Endothelial cell of umbilical vein (primary cell): ENCODE measurements around the gene REPS2. TPM values are rescaled to one million over a fixed set of nuclear protein-coding genes. Genes with fewer than 3 reads are reported as not detected.

Experiments used
- BruUV-seq: library from RNA; stranded (reverse); fragments of 400-500 nt; replicated peaks from 2 replicates; lab custom pipeline; 2021; lab: Mats Ljungman, UMichigan
- CTCF ChIA-PET: fragments of 300-600, 350-600 bp; sonication (Branson Sonifier 250); formaldehyde crosslinking; loops from one replicate; lab custom pipeline; 2021; ENCODE audit warnings: antibody characterized with exemption, inconsistent platforms; lab: Charles Lee
- POLR2A ChIA-PET: fragments of 300-600, 350-600 bp; sonication (Branson Sonifier 250); formaldehyde crosslinking; loops from one replicate; lab custom pipeline; 2021; ENCODE audit warnings: antibody characterized with exemption, inconsistent platforms; lab: Charles Lee
- DNase-seq: peaks from one replicate; pipeline ENCODE4 v3.0.0-alpha.2; 2011; ENCODE audit warnings: low read depth, low spot score
- FAIRE-seq: peaks from 2 replicates; lab custom pipeline; 2011; peaks lifted over from hg19 to GRCh38; lab: Jason Lieb, UNC
- H2AFZ ChIP-seq: 2 replicates; pipeline ENCODE4 v1.6.0; 2012; ENCODE audit warnings: low read depth, low read length, control low read depth, inconsistent platforms
- H3K27ac ChIP-seq: 2 replicates; pipeline ENCODE4 v1.5.1; 2011; ENCODE audit warnings: low read depth, mild to moderate bottlenecking, control low read depth, low read length, moderate library complexity; ENCODE audit not compliant: insufficient read depth
- H3K27me3 ChIP-seq, 2 experiments: 2 replicates each; pipeline versions ENCODE4 v1.6.0 to v1.6.1; 2011; ENCODE audit warnings: low read length in 2 of 2, mixed read lengths in 1 of 2; ENCODE audit not compliant: control insufficient read depth in 2 of 2, insufficient read depth in 2 of 2
- H3K36me3 ChIP-seq, 2 experiments: 2 replicates in 1 of 2; 3 replicates in 1 of 2; pipeline ENCODE4 v1.5.1; 2011; ENCODE audit warnings: low read length in 2 of 2, mild to moderate bottlenecking in 1 of 2, moderate library complexity in 1 of 2; ENCODE audit not compliant: control insufficient read depth in 2 of 2, insufficient read depth in 2 of 2; ENCODE audit errors: extremely low read depth in 1 of 2
- H3K4me1 ChIP-seq: 3 replicates; pipeline ENCODE4 v1.5.1; 2011; ENCODE audit warnings: mild to moderate bottlenecking, low read length; ENCODE audit not compliant: control insufficient read depth, insufficient read depth; ENCODE audit errors: extremely low read depth
- H3K4me2 ChIP-seq: 2 replicates; pipeline ENCODE4 v1.6.1; 2011; ENCODE audit warnings: low read length, control low read depth, mixed read lengths; ENCODE audit not compliant: insufficient read depth
- H3K4me3 ChIP-seq, 3 experiments: fragments of 200-600 bp in 1 of 3; sonication (generic), shearing (Covaris generic) in 1 of 3; replicated peaks in 1 of 3; 2 replicates each; pipeline ENCODE4 v1.5.1; 2011 to 2016; ENCODE audit warnings: control low read depth in 3 of 3, low read length in 3 of 3, mild to moderate bottlenecking in 2 of 3, inconsistent platforms in 1 of 3, low read depth in 1 of 3, moderate library complexity in 1 of 3; ENCODE audit not compliant: insufficient read depth in 1 of 3
- H3K79me2 ChIP-seq: 2 replicates; pipeline ENCODE4 v1.6.0; 2012; ENCODE audit warnings: low read length, inconsistent platforms; ENCODE audit not compliant: control insufficient read depth, insufficient read depth
- H3K9ac ChIP-seq: replicated peaks from 2 replicates; pipeline ENCODE3; 2011; ENCODE audit warnings: low read length, control low read depth; ENCODE audit not compliant: insufficient read depth; ENCODE audit errors: extremely low read depth
- H3K9me1 ChIP-seq: replicated peaks from 3 replicates; pipeline ENCODE4 v1.6.0; 2011; ENCODE audit warnings: mild to moderate bottlenecking, low read length; ENCODE audit not compliant: control insufficient read depth, insufficient read depth; ENCODE audit errors: extremely low read depth
- H3K9me3 ChIP-seq: replicated peaks from 2 replicates; pipeline ENCODE4 v1.5.1; 2012; ENCODE audit warnings: low read length, inconsistent platforms; ENCODE audit not compliant: control insufficient read depth, insufficient read depth
- H4K20me1 ChIP-seq: replicated peaks from 2 replicates; pipeline ENCODE3; 2011; ENCODE audit warnings: mild to moderate bottlenecking, low read length; ENCODE audit not compliant: control insufficient read depth, insufficient read depth; ENCODE audit errors: extremely low read depth
- CTCF ChIP-seq, 2 donors: IDR thresholded peaks; 1 replicate in 1 of 2; 2 replicates in 1 of 2; pipeline ENCODE4 v1.5.1; 2011; ENCODE audit warnings: low read length in 2 of 2, mild to moderate bottlenecking in 2 of 2, moderate library complexity in 2 of 2, control low read depth in 1 of 2, inconsistent platforms in 1 of 2, low read depth in 1 of 2; ENCODE audit not compliant: insufficient read depth in 1 of 2; ENCODE audit errors: extremely low read depth in 1 of 2
- FOS ChIP-seq: IDR thresholded peaks from 2 replicates; pipeline ENCODE4 v1.6.1; 2011; ENCODE audit warnings: mild to moderate bottlenecking, low read length, moderate library complexity, borderline replicate concordance; ENCODE audit not compliant: insufficient read depth
- JUN ChIP-seq: IDR thresholded peaks from 2 replicates; pipeline ENCODE4 v1.6.1; 2011; ENCODE audit warnings: borderline replicate concordance, low read depth; ENCODE audit not compliant: insufficient read length, insufficient read depth
- MAX ChIP-seq: IDR thresholded peaks from 2 replicates; pipeline ENCODE4 v1.6.1; 2011; ENCODE audit not compliant: insufficient read depth, insufficient read length
- dilution Hi-C: fragments of 300-500 bp; cut with MboI; formaldehyde crosslinking; loops from one replicate; pipeline ENCODE4 v1.15.0; 2019; ENCODE audit warnings: low sequenced_read_pairs; ENCODE audit not compliant: extremely low pct_ligation_motif_present
- intact Hi-C: fragments of 100-400 bp; cut with micrococcal nuclease; formaldehyde crosslinking; loops from one replicate; pipeline ENCODE4 v1.10.0; 2022
- polyA plus RNA-seq, 4 experiments: library from polyadenylated mRNA; depleted of rRNA in 3 of 4; stranded (reverse) in 3 of 4; unstranded in 1 of 4; fragments of >200 nt; gene quantifications; 2 replicates each; pipeline versions ENCODE4 v1.2.1 to v1.2.3, GENCODE V29; 2011 to 2012; ENCODE audit warnings: missing spikeins in 1 of 4
- small RNA-seq: library from RNA; depleted of rRNA; stranded (forward); fragments of <200 nt; gene quantifications from one replicate; pipeline ENCODE3, GENCODE V24; 2012; ENCODE audit warnings: low replicate concordance, low read depth; ENCODE audit not compliant: insufficient read depth, insufficient read length
- total RNA-seq: library from RNA; stranded (reverse); gene quantifications from 2 replicates; pipeline ENCODE4 v1.2.3, GENCODE V29; 2021

REPS2 gene
- total and polyA plus RNA-seq, 2 donors (not counting 3 experiments of a cell fraction or from before 2014, with no cell fraction given): 0.91 to 2.6 TPM

- Histone ChIP-seq H3K4me1 (no peaks in the 10 kb centered on the region), H4K20me1 (no peaks in the 10 kb centered on the region), H3K27me3 (no peaks in the 10 kb centered on the region), H3K79me2 (no peaks in the 10 kb centered on the region), H3K27ac (no peak overlapping the region), H2AFZ (no peak overlapping the region), H3K9me1 (no peaks in the 10 kb centered on the region), H3K4me2 (no peak overlapping the region), H3K4me3 (no peak overlapping the region), H3K9ac (no peak overlapping the region), H3K9me3 (no peaks in the 10 kb centered on the region), H3K36me3 (no peaks in the 10 kb centered on the region)
- TF ChIP-seq JUN: no peak
- no peak for TF ChIP-seq MAX
- ChIA-PET POLR2A (no interaction called here), CTCF (no interaction called here)
- DNase-seq (no peak), FAIRE-seq (no peak)
- BruUV-seq: no TSS peak
- intact Hi-C loops (no loop called here), dilution Hi-C loops (no loop called here)
These were observed 240.8 kb downstream of the REPS2 start for GRCh38 chrX:17187136-17187756.

GRCh38 chrX:17192106-17192505 lies 245.6 kb downstream of the REPS2 start:
- TF ChIP-seq CTCF (IDR thresholded peaks at IDR 0.05; ENCODE audit: extremely low read depth in 1 of 2, insufficient read depth in 1 of 2, low read depth in 1 of 2, low read length in 2 of 2) (no peak), FOS (no peak), MAX (no peak)
- intact Hi-C loops (no loop called here), dilution Hi-C loops (no loop called here)
- BruUV-seq: no TSS peak
- no peak overlapping the region for H3K4me2 ChIP-seq
- ChIA-PET CTCF (no interaction called here), POLR2A (no interaction called here)
- FAIRE-seq: no peak
- H3K9me1 ChIP-seq: no peaks in the 10 kb centered on the region
- no peak overlapping the region for H3K27ac ChIP-seq
- DNase-seq: no peak
- no peaks in the 10 kb centered on the region for H3K27me3 ChIP-seq
- no peak overlapping the region for H2AFZ ChIP-seq
- no peaks in the 10 kb centered on the region for H4K20me1 ChIP-seq
- H3K9ac ChIP-seq: no peak overlapping the region
- H3K4me3 ChIP-seq: no peak overlapping the region
- H3K36me3 ChIP-seq: no peaks in the 10 kb centered on the region
- no peaks in the 10 kb centered on the region for H3K4me1 ChIP-seq
- no peaks in the 10 kb centered on the region for H3K9me3 ChIP-seq
- no peaks in the 10 kb centered on the region for H3K79me2 ChIP-seq

Small RNA genes within 50 kb of the gene (small RNA-seq; reads per million reads assigned to genes)
- gene RF00019 (not detected), gene RF00190 (not detected)

Other genes with a start within 250 kb of the REPS2 start
- gene CTPS2, start 234.0 kb upstream of the REPS2 start, total RNA-seq: 15.1 and 15.7 TPM in 2 replicates
- 6.4 and 7.4 TPM in 2 replicates for gene CTPS2, start 234.0 kb upstream of the REPS2 start, polyA plus RNA-seq
- 21.9 and 22.2 TPM in 2 replicates for gene SYAP1, start 227.0 kb upstream of the REPS2 start, total RNA-seq
- gene SYAP1, start 227.0 kb upstream of the REPS2 start, polyA plus RNA-seq: 2.6 and 3.4 TPM in 2 replicates
- gene TXLNG, start 160.2 kb upstream of the REPS2 start, total RNA-seq: 7.3 and 7.6 TPM in 2 replicates
- 4.8 and 6.8 TPM in 2 replicates for gene TXLNG, start 160.2 kb upstream of the REPS2 start, polyA plus RNA-seq
- 129 and 130 TPM in 2 replicates for gene RBBP7, start 76.3 kb upstream of the REPS2 start, total RNA-seq
- gene RBBP7, start 76.3 kb upstream of the REPS2 start, polyA plus RNA-seq: 69.7 and 81.5 TPM in 2 replicates